ENCODE data around the gene RARB. TPM values are rescaled to one million over a fixed set of nuclear protein-coding genes. Genes with fewer than 3 reads are reported as not detected.

The RARB gene
- total and polyA plus RNA-seq, 2 experiments from 2014 or later: 0.14 to 0.42 TPM

DNA sequence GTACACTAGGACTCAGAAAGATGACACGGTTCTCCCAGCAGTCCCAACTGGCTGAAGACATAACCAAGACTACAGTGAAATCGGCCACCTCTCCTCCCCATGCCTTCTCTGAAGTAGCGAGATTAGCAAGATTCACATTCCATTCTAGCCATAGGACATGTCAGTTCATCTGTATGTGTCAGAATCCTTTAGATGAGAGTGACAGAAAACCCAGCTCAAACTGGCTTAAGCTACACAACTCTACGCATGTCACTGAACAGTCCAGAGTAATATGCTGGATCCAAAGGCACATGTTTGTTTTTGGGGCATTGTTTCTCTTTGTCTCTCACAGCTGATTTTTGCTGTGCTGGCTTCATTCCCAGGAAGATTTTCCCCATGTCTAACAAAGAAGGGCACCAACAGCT, 75.8 kb downstream of the RARB start (continued):
- TF ChIP-seq, protein P1, sequence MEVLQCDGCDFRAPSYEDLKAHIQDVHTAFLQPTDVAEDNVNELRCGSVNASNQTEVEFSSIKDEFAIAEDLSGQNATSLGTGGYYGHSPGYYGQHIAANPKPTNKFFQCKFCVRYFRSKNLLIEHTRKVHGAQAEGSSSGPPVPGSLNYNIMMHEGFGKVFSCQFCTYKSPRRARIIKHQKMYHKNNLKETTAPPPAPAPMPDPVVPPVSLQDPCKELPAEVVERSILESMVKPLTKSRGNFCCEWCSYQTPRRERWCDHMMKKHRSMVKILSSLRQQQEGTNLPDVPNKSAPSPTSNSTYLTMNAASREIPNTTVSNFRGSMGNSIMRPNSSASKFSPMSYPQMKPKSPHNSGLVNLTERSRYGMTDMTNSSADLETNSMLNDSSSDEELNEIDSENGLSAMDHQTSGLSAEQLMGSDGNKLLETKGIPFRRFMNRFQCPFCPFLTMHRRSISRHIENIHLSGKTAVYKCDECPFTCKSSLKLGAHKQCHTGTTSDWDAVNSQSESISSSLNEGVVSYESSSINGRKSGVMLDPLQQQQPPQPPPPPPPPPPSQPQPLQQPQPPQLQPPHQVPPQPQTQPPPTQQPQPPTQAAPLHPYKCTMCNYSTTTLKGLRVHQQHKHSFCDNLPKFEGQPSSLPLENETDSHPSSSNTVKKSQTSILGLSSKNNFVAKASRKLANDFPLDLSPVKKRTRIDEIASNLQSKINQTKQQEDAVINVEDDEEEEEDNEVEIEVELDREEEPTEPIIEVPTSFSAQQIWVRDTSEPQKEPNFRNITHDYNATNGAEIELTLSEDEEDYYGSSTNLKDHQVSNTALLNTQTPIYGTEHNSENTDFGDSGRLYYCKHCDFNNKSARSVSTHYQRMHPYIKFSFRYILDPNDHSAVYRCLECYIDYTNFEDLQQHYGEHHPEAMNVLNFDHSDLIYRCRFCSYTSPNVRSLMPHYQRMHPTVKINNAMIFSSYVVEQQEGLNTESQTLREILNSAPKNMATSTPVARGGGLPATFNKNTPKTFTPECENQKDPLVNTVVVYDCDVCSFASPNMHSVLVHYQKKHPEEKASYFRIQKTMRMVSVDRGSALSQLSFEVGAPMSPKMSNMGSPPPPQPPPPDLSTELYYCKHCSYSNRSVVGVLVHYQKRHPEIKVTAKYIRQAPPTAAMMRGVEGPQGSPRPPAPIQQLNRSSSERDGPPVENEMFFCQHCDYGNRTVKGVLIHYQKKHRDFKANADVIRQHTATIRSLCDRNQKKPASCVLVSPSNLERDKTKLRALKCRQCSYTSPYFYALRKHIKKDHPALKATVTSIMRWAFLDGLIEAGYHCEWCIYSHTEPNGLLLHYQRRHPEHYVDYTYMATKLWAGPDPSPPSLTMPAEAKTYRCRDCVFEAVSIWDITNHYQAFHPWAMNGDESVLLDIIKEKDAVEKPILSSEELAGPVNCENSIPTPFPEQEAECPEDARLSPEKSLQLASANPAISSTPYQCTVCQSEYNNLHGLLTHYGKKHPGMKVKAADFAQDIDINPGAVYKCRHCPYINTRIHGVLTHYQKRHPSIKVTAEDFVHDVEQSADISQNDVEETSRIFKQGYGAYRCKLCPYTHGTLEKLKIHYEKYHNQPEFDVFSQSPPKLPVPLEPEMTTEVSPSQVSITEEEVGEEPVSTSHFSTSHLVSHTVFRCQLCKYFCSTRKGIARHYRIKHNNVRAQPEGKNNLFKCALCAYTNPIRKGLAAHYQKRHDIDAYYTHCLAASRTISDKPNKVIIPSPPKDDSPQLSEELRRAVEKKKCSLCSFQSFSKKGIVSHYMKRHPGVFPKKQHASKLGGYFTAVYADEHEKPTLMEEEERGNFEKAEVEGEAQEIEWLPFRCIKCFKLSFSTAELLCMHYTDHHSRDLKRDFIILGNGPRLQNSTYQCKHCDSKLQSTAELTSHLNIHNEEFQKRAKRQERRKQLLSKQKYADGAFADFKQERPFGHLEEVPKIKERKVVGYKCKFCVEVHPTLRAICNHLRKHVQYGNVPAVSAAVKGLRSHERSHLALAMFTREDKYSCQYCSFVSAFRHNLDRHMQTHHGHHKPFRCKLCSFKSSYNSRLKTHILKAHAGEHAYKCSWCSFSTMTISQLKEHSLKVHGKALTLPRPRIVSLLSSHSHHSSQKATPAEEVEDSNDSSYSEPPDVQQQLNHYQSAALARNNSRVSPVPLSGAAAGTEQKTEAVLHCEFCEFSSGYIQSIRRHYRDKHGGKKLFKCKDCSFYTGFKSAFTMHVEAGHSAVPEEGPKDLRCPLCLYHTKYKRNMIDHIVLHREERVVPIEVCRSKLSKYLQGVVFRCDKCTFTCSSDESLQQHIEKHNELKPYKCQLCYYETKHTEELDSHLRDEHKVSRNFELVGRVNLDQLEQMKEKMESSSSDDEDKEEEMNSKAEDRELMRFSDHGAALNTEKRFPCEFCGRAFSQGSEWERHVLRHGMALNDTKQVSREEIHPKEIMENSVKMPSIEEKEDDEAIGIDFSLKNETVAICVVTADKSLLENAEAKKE (CRISPR knock-in tag; IDR thresholded peaks at IDR 0.05): no peak
- TF ChIP-seq ZNF331 (CRISPR knock-in tag; IDR thresholded peaks at IDR 0.05; ENCODE audit: low read depth) (no peak), JUNB (IDR thresholded peaks at IDR 0.05; ENCODE audit: unreplicated experiment) (no peak), CREB1 (CRISPR knock-in tag; IDR thresholded peaks at IDR 0.05; ENCODE audit: low read depth) (no peak), EZH2 (IDR thresholded peaks at IDR 0.05; ENCODE audit: low read depth, unreplicated experiment) (no peak)
- TF ChIP-seq, protein P2, sequence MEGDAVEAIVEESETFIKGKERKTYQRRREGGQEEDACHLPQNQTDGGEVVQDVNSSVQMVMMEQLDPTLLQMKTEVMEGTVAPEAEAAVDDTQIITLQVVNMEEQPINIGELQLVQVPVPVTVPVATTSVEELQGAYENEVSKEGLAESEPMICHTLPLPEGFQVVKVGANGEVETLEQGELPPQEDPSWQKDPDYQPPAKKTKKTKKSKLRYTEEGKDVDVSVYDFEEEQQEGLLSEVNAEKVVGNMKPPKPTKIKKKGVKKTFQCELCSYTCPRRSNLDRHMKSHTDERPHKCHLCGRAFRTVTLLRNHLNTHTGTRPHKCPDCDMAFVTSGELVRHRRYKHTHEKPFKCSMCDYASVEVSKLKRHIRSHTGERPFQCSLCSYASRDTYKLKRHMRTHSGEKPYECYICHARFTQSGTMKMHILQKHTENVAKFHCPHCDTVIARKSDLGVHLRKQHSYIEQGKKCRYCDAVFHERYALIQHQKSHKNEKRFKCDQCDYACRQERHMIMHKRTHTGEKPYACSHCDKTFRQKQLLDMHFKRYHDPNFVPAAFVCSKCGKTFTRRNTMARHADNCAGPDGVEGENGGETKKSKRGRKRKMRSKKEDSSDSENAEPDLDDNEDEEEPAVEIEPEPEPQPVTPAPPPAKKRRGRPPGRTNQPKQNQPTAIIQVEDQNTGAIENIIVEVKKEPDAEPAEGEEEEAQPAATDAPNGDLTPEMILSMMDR (conservative IDR thresholded peaks at IDR 0.05; ENCODE audit: low read depth in 2 of 2): no peak
- TF ChIP-seq, protein P3, sequence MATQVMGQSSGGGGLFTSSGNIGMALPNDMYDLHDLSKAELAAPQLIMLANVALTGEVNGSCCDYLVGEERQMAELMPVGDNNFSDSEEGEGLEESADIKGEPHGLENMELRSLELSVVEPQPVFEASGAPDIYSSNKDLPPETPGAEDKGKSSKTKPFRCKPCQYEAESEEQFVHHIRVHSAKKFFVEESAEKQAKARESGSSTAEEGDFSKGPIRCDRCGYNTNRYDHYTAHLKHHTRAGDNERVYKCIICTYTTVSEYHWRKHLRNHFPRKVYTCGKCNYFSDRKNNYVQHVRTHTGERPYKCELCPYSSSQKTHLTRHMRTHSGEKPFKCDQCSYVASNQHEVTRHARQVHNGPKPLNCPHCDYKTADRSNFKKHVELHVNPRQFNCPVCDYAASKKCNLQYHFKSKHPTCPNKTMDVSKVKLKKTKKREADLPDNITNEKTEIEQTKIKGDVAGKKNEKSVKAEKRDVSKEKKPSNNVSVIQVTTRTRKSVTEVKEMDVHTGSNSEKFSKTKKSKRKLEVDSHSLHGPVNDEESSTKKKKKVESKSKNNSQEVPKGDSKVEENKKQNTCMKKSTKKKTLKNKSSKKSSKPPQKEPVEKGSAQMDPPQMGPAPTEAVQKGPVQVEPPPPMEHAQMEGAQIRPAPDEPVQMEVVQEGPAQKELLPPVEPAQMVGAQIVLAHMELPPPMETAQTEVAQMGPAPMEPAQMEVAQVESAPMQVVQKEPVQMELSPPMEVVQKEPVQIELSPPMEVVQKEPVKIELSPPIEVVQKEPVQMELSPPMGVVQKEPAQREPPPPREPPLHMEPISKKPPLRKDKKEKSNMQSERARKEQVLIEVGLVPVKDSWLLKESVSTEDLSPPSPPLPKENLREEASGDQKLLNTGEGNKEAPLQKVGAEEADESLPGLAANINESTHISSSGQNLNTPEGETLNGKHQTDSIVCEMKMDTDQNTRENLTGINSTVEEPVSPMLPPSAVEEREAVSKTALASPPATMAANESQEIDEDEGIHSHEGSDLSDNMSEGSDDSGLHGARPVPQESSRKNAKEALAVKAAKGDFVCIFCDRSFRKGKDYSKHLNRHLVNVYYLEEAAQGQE (IDR thresholded peaks at IDR 0.05; ENCODE audit: unreplicated experiment): no peak

Data from GM23338 (cell line).